Astrocyte of the cerebellum (primary cell): ENCODE results near the gene TNFSF13B.

ENCODE experiments used
- DNase-seq: peaks from one replicate; pipeline ENCODE4 v3.0.0-alpha.2; 2011; ENCODE audit warnings: low read depth
- H3K4me3 ChIP-seq: 2 replicates; pipeline ENCODE4 v1.5.1; 2011; ENCODE audit warnings: mild to moderate bottlenecking, low read depth, low read length, moderate library complexity
- in situ Hi-C: cut with HindIII; loops from 2 replicates; pipeline ENCODE4 v1.10.0; 2017; ENCODE audit warnings: low sequenced_read_pairs
- TF ChIP-seq, protein P1 (sequence below): IDR thresholded peaks from 2 replicates; pipeline ENCODE4 v1.5.1; 2012; ENCODE audit warnings: low read length, low read depth, moderate library complexity, mild to moderate bottlenecking; ENCODE audit errors: missing control alignments

TNFSF13B gene, protein sequence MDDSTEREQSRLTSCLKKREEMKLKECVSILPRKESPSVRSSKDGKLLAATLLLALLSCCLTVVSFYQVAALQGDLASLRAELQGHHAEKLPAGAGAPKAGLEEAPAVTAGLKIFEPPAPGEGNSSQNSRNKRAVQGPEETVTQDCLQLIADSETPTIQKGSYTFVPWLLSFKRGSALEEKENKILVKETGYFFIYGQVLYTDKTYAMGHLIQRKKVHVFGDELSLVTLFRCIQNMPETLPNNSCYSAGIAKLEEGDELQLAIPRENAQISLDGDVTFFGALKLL

DNA sequence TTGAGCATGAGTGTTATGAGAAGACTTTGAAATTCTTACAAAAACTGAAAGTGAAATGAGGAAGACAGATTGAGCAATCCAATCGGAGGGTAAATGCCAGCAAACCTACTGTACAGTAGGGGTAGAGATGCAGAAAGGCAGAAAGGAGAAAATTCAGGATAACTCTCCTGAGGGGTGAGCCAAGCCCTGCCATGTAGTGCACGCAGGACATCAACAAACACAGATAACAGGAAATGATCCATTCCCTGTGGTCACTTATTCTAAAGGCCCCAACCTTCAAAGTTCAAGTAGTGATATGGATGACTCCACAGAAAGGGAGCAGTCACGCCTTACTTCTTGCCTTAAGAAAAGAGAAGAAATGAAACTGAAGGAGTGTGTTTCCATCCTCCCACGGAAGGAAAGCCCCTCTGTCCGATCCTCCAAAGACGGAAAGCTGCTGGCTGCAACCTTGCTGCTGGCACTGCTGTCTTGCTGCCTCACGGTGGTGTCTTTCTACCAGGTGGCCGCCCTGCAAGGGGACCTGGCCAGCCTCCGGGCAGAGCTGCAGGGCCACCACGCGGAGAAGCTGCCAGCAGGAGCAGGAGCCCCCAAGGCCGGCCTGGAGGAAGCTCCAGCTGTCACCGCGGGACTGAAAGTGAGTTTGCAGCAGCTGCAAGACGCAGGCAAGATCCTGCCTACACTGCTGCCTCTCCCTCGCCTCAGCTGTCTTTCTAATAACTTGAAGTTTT, at the start of gene TNFSF13B:
Gene TNFSF13B, plus strand, starts transcription at position 118 of the 728 bp plus-strand sequence. Its CDS starts 178 bp downstream, at position 296.
- H3K4me3 ChIP-seq, result no peak within 1 kb of the TSS
- no peak for DNase-seq
- in situ Hi-C loops, result loop anchor here (10.0 kb wide), 1 partner anchor 65 kb away; no protein-coding TSS in a partner anchor
- TF ChIP-seq, protein P1, sequence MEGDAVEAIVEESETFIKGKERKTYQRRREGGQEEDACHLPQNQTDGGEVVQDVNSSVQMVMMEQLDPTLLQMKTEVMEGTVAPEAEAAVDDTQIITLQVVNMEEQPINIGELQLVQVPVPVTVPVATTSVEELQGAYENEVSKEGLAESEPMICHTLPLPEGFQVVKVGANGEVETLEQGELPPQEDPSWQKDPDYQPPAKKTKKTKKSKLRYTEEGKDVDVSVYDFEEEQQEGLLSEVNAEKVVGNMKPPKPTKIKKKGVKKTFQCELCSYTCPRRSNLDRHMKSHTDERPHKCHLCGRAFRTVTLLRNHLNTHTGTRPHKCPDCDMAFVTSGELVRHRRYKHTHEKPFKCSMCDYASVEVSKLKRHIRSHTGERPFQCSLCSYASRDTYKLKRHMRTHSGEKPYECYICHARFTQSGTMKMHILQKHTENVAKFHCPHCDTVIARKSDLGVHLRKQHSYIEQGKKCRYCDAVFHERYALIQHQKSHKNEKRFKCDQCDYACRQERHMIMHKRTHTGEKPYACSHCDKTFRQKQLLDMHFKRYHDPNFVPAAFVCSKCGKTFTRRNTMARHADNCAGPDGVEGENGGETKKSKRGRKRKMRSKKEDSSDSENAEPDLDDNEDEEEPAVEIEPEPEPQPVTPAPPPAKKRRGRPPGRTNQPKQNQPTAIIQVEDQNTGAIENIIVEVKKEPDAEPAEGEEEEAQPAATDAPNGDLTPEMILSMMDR, result no peak

- no peak for DNase-seq
- in situ Hi-C loops, result no loop called here
- H3K4me3 ChIP-seq, result no peak overlapping the region
- TF ChIP-seq, protein P1, result no peak
Observed at GRCh38 chr13:108220041-108220440, 49.5 kb upstream of the TNFSF13B start.

DNA sequence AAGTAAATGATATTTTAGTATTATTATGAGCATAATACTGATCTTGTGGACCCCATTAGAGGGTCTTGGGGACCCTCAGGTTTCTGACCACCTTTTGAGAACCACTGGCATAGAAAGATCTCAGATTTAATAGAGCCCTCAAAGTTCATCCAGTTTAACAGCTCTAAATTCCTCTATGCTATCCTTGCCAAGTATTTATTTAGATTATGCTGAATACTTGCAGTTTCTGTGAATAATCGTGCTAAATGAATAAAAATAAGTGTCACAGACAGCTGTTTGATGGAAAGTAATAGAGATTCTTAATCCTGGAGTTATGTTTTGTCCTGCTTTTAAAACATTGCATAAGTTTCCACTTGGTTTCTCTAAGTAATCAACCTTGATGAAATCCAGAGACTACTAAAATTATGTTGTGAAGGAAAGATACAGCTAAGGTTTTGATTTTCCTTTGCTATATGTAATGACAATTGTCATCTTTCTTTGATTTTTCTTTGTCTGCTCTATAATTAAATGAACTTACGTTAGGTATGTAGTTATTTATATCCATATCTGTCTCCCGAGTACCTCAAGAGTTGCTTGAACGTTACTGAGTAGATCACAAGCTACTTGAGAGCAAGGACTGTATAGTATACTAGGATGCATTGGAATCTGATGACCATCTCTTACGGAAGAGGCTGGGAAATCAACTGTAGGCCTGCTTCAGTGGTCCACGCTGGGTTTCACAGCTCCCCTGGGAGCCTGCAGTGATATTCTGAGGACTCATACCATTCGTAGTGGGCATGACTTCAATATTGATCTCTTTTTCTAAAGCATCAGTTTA, 45.6 kb upstream of the TNFSF13B start:
- no peak overlapping the region for H3K4me3 ChIP-seq
- TF ChIP-seq, protein P1, result no peak
- in situ Hi-C loops, result no loop called here
- no peak for DNase-seq

DNA sequence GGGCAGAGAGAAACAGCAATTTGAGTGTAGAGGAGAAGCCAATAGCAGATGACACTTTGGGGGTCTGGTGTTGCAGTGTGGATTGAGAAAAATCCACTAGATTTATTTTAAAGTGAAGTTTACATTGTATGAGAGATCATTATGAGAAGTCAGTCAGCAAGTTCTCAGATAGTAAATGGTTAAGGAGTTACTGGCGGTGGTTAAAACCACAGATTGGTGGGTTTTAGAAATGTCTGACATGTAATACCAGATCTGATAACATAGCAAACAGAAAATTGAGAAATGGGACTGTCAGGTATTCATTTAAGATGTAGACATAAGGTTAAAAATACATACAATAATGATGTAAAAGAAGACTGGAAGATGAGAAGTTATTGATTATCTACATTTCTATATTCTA, 44.1 kb upstream of the TNFSF13B start:
- in situ Hi-C loops, result no loop called here
- TF ChIP-seq, protein P1, result no peak
- DNase-seq, result no peak
- no peak overlapping the region for H3K4me3 ChIP-seq

DNA sequence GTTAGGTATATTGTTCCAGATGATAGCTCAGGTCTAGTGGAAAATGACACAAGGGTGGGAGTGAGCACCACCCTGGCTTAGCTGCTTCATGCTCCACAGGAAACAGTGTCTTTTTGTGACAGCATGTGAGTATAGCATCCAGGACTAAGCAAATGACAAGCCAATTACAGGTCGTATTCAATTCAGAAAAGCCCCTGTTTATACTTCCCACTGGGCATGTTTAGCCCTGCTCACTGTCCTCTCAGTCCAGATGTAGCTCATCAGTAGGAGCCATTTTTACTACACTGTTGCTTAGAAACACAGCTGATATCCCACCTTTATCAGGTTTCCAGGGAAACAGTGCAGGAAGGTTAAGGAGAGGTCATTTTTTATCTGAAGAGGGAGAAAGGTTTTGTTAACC, 43.3 kb upstream of the TNFSF13B start:
- in situ Hi-C loops, result no loop called here
- TF ChIP-seq, protein P1, result no peak
- no peak for DNase-seq
- no peak overlapping the region for H3K4me3 ChIP-seq

GRCh38 chr13:108227651-108228272, 41.8 kb upstream of the TNFSF13B start:
- TF ChIP-seq, protein P1, result peak; percentile 48
- peak; percentile 32 for DNase-seq
- H3K4me3 ChIP-seq, result no peak overlapping the region
- in situ Hi-C loops, result no loop called here
